ENCODE measurements around the gene CREBRF.
"Not testable (repeated sequence)": the region's sequence is repeated elsewhere in the genome, so short reads cannot be mapped to it uniquely, and the experiment has no call there.

The CREBRF gene

GRCh38 chr5:173057062-173057924, 1.1 kb downstream of the CREBRF start:
- H3K4me3 ChIP-seq (ENCODE audit: low read depth, low read length): peak overlapping the region; percentile 89
- TF ChIP-seq CTCF (conservative IDR thresholded peaks at IDR 0.05; ENCODE audit: low read depth, low read length): peak; percentile 35

DNA sequence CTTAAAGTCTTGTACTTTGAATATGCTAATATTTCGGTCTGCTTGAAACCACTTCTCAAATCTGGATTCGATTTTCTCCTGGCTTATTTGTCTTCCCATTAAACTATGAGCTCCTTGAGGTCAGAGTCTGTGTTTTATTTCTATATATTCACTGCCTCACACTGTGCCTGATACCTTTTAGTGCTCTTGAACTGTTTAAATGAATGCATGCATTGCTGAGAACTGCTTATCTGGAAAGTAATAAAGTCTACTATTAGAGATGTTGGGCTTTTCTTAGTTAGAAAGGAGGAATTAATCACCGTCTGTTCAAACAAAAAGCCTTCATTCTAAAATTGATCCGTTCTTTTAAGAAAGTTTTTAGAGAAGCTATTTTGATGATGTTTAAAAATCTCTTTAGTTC, 6.0 kb downstream of the CREBRF start:
- no peak for TF ChIP-seq CTCF (conservative IDR thresholded peaks at IDR 0.05; ENCODE audit: low read depth, low read length)
- no peak for DNase-seq (ENCODE audit: low read depth)
- no peak overlapping the region for H3K4me3 ChIP-seq (ENCODE audit: low read depth, low read length)

More at GRCh38 chr5:173057062-173057924, 1.1 kb downstream of the CREBRF start:
- peak; percentile 99 for DNase-seq (ENCODE audit: low read depth)

DNA sequence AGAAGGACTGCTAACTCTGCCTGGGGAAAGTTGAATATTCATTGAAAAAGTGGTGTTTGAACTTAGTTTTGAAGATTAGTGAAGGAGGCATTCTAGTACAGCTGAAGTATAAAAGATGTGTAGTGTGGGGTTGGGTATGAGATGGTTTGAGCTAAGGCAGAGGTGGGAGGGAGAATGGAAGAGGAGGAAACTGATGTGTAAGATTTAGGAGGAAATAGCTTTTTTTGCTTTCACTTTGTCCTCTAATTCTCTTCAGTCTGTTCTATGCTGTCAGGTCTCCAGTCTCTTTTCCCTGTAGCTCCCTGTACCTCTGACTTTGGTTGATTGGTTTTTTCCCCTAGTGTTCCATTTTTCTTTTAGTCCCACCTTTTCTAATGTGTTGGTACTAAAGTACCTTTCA, 9.0 kb downstream of the CREBRF start:
- no peak for TF ChIP-seq CTCF (conservative IDR thresholded peaks at IDR 0.05; ENCODE audit: low read depth, low read length)
- H3K4me3 ChIP-seq (ENCODE audit: low read depth, low read length): no peak overlapping the region
- no peak for DNase-seq (ENCODE audit: low read depth)

DNA sequence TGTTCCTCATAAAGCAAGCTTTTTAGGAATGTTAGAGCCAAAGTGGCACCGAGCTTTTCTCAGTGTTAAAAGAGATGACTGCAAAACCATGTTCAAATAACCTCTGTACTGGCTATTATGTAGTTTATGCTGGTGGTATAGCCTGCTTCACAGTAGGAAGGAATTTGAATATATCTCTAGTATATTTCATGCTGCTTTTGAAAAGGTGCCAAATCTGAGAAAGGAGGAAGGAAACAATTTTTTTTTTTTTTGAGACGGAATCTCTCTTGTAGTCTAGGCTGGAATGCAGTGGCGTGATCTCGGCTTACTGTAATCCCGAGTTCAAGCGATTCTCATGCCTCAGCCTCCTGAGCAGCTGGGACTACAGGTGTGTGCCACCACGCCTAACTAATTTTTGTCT, 13.5 kb downstream of the CREBRF start:
- no peak overlapping the region for H3K4me3 ChIP-seq (ENCODE audit: low read depth, low read length)
- peak; percentile 75 for DNase-seq (ENCODE audit: low read depth)
- no peak for TF ChIP-seq CTCF (conservative IDR thresholded peaks at IDR 0.05; ENCODE audit: low read depth, low read length)

GRCh38 chr5:173075137-173075843, 19.1 kb downstream of the CREBRF start:
- no peak overlapping the region for H3K4me3 ChIP-seq (ENCODE audit: low read depth, low read length)
- TF ChIP-seq CTCF (conservative IDR thresholded peaks at IDR 0.05; ENCODE audit: low read depth, low read length): no peak
- no peak for DNase-seq (ENCODE audit: low read depth)

GRCh38 chr5:173075970-173076369, 19.8 kb downstream of the CREBRF start:
- no peak overlapping the region for H3K4me3 ChIP-seq (ENCODE audit: low read depth, low read length)
- TF ChIP-seq CTCF (conservative IDR thresholded peaks at IDR 0.05; ENCODE audit: low read depth, low read length): no peak
- no peak for DNase-seq (ENCODE audit: low read depth)

DNA sequence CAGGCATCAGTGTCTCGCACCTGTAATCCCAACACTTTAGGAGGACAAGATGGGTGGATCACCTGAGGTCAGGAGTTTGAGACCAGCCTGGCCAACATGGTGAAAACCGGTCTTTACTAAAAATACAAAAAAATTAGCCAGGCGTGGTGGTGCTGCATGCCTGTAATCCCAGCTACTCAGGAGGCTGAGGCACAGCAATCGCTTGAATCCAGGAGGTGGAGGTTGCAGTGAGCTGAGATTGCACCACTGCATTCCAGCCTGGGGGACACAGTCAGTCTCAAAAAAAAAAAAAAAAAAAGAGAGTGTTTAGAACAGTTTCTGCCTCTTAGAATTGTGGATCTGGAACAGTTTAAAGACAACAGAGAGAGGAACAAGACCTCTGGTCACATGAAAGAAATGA, 20.3 kb downstream of the CREBRF start:
- peak; percentile 18 for DNase-seq (ENCODE audit: low read depth)
- H3K4me3 ChIP-seq (ENCODE audit: low read depth, low read length): not testable (repeated sequence)
